DMS 273 treated with DMSO at 0.1 percent for 48 hours (cell line): ENCODE results near the gene RRAS.
"Not testable (repeated sequence)": the region's sequence is repeated elsewhere in the genome, so short reads cannot be mapped to it uniquely, and the experiment has no call there.

Experiments used
- DNase-seq: peaks from one replicate; lab custom pipeline; 2025; lab: John Stamatoyannopoulos, UW

The RRAS gene

DNA sequence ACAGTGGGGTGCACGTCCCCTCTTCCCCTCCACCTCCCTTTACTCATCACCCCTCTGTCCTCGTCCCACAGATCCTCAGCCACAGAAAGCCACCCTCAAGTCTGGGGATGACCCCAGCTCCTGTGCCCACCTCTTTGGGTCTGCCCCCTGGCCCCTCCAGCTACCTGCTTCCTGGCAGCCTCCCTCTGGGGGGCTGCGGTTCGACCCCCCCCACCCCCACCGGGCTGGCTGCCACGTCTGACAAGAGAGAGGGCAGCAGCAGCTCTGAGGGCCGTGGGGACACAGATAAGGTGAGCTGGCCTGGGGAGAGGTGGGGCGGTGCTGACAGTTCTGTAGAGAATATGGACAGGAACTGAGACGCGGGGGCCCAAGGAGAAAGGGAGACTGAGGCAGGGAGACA is 14.6 kb upstream of the RRAS start:
- DNase-seq: no peak

DNA sequence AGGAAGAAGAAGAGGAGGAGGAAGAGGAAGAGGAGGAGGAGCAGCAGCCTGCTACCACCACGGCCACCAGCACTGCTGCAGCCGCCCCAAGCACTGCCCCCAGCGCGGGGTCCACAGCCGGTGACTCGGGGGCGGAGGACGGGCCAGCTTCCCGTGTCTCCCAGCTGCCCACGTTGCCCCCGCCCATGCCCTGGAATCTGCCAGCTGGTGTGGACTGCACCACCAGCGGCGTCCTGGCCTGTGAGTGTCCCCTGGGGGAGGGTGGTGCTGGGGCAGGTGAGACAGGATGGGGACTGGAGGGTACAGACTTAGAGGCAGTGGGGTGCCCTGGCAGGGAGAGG is 13.5 kb upstream of the RRAS start:
- DNase-seq: no peak

DNA sequence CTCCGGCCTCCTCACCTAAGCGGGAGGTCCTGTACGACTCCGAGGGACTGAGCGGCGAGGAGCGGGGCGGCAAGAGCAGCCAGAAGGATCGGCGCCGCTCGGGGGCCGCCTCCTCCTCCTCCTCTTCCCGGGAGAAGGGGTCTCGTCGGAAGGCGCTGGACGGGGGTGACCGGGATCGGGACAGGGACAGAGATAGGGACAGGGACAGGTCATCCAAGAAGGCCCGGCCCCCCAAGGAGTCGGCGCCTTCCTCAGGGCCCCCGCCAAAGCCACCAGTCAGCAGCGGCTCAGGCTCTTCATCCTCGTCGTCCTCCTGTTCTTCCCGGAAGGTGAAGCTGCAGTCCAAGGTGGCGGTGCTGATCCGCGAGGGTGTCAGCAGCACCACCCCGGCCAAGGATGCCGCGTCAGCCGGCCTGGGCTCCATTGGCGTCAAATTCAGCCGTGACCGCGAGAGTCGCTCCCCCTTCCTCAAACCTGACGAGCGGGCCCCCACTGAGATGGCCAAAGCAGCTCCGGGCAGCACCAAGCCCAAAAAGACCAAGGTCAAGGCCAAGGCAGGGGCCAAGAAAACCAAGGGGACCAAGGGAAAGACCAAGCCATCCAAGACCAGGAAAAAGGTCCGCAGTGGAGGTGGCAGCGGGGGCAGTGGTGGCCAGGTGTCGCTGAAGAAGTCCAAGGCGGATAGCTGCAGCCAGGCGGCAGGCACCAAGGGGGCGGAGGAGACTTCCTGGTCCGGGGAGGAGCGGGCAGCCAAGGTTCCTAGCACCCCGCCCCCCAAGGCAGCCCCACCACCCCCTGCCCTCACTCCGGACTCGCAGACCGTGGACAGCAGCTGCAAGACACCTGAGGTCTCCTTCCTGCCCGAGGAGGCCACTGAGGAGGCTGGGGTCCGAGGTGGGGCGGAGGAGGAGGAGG is 12.9 kb upstream of the RRAS start:
- no peak for DNase-seq

DNA sequence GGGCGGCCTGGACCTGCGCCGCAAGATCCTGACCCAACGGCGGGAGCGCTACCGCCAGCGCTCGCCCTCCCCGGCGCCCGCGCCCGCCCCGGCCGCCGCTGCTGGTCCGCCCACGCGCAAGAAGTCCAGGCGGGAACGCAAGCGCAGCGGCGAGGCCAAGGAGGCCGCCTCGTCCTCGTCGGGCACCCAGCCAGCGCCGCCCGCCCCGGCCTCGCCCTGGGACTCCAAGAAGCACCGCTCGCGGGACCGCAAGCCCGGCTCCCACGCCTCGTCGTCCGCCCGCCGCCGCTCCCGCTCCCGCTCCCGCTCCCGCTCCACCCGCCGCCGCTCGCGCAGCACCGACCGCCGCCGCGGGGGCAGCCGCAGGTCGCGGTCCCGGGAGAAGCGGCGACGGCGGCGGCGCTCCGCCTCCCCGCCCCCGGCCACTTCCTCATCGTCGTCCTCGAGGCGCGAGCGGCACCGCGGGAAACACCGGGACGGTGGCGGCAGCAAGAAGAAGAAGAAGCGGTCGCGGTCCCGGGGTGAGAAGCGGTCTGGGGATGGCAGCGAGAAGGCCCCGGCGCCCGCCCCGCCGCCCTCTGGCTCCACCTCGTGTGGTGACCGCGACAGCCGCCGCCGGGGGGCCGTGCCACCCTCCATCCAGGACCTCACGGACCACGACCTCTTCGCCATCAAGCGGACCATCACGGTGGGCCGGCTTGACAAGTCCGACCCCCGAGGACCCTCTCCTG is 12.0 kb upstream of the RRAS start:
- DNase-seq: no peak

DNA sequence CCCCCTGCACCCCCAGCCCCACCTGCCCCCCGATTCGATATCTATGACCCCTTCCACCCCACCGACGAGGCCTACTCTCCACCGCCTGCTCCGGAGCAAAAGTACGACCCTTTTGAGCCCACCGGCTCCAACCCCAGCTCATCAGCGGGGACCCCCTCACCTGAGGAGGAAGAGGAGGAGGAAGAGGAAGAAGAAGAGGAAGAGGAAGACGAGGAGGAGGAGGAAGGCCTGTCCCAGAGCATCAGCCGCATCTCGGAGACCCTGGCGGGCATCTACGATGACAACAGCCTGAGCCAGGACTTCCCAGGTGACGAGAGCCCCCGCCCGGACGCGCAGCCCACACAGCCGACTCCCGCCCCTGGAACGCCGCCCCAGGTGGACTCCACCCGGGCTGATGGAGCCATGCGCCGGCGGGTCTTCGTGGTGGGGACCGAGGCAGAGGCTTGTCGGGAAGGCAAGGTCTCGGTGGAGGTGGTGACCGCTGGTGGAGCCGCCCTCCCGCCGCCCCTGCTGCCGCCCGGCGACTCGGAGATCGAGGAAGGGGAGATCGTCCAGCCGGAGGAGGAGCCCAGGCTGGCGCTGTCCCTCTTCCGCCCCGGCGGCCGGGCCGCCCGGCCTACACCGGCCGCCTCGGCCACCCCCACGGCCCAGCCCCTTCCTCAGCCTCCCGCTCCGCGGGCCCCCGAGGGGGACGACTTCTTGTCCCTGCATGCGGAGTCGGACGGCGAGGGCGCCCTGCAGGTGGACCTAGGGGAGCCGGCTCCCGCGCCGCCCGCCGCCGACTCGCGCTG is 11.3 kb upstream of the RRAS start:
- DNase-seq: no peak

DNA sequence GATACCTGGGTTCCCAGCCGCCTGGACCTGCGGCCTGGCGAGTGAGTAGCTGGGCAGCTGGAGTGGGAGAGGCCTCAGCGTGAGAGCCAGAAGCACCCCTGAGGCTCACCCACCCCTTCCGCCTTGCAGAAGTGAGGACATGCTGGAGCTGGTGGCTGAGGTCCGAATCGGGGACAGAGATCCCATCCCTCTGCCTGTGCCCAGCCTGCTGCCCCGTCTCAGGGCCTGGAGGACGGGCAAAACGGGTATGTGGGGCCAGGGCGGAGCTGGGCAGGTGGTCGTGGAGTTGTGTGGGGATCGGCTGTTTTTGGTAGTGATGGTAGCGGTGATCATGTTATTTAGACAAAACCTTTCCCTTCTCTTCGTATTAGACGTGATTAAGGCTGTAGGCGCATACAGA is 6.6 kb upstream of the RRAS start:
- DNase-seq: no peak

DNA sequence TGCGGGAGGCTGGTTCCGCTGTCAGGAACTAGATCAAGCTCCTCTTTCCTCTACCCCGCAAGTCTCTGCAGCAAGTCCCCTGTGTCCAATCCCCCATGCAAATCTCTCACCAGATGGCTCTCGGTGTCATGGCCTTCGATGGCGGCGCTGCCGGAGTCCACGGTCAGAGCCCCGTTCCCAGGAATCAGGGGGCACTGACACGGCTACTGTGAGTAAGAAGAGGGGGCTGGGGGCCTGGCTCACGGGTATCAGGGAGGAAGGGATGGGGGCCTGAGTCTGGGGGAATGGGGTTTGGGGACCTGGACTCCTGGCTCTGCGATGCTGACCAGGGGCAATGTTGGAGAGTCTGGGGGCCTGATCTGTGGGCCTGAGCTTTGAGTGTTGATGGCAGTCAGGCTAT is 6.1 kb upstream of the RRAS start:
- no peak for DNase-seq

DNA sequence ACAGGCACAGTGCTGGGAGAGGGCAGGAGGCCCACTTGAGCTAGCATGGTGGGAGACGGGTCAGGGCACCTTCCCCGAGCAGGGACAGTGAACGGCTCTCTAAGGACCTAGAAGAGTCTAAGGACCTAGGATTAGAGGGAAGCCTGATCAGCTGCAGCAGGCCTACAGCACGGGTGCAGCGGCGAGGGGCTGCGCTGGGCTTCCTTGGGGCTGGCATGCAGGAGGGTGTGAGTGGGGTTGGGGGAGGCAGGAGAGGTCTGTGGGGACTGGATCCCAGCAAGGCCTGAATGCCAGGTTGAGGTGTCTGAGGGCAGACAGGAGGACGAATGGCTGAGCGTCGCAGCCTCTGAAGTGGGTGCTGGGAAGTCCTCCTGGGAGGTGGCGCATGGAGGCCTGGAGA is 5.6 kb upstream of the RRAS start:
- DNase-seq: no peak

DNA sequence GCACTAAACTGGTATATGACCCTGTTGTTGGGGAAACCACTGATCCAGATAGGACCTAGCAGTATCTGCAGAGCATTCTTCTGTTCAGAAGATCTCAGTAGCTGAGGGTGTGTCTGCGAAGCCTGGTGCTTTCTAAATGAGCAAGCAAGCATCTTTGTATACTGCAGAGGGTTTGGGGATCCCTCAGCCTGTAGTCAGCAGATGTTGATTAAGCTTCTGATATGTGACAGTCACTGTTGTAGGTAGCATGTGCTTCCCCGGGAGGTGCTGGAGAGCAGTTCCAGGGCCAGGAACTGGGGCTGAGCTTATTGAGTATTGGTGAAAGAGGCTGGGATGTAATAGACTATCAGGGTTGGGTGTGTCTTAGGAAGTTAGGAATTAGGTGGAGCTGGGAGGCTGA is 3.5 kb upstream of the RRAS start:
- DNase-seq: no peak

DNA sequence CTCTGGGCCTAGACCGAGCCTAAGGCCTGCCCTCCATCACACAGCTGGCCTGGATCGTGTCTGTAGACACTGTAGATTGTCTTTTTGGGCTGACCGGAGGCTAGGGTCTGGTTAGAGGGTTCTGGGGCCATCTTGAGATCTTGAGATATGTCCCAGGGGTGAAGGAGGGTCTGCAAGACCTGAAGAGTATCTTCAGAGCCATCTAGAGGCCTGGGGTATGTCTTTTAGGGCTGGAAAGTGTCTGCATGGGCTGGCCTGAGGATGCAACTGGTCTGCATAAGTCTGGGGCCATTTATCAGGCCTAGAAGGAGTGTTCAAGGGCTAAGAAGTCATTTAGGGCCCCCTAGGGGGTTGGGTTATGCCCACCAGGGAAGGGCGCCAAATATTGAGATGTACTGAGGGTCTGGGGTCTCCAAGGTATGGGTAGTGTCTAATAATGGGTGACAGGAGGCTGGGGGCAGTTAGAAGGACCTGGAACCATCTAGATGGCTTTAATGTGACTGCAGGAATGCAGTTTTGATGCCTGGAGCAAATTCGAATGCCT is 2.6 kb upstream of the RRAS start:
- no peak for DNase-seq

DNA sequence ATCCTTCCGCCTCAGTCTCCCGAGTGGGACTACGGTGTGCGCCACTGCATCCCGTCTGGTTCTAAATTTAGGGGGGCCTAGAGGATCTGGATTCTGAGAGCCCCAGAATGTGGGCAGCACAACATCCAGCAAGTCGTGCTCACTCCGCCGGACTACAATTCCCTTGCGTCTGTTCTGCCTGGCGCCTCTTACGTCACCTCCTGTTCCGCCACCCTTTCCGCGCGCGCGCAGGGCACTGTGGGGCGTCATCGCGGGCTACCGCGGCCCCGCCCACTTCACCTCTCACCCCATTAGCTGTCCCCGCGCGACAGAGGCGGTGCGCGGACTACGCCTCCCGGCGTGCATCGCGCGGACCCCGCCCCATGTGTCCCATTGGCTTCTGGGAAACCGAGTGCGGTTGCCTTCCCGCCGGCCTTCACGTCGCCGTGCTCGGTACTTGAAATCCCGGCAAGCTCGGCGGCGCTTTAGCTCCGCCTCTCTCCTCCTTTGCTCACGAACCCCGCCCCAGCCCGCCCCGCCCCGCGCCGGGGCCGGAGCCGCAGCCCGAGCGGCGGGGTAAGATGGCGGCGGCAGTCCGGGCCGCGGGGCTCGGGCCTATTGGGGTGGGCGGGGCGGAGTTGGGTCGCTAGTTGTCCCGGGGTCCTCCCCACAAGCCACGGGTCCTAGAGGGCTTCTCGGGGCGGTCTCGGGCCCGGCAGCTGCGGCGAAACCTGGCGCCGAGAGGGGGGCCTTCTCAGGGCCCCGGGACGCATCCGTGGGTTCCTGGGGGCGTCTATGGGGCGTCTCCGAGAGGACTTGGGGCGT is 1.9 kb upstream of the RRAS start, which contains the start of gene SCAF1:
SCAF1 (plus strand) TSS at position 522 of the 804 bp plus-strand sequence. CDS start 2,818 bp downstream, outside the sequence.
- DNase-seq: peak; percentile 97

DNA sequence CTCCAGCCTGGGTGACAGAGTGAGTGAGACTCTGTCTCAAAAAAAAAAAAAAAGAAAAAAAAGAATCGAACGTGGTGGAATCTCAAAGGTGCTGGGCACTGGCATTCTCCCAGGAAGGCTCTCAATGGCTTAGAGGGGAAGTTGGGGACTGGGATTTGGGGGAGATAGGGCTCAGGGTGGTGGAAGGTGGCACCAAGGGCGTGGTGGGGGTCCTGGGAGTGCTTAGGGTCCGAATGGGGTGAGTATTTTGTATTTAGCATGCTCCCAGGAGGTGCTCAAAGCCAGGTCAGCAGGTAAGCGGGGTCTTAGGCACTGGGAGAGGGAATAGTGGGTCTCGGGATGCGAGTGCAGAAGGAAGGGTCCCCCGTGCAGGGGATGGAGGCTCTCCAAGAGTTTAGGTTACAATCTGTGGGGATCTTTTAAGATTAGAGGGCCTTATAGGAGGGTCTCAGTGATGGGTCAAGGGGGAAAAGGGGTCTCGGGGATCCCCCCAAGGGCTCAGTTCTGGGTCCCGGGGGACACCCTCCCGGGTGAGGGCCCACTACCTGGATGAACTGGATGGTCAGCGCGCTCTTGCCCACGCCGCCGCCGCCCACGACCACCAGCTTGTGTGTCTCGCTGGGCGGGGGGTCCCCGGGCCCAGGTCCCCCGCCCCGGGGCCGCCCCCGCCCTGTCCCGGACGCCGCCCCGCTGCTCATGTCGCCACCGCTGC is 386 bp downstream of the RRAS start:
- DNase-seq: no peak

DNA sequence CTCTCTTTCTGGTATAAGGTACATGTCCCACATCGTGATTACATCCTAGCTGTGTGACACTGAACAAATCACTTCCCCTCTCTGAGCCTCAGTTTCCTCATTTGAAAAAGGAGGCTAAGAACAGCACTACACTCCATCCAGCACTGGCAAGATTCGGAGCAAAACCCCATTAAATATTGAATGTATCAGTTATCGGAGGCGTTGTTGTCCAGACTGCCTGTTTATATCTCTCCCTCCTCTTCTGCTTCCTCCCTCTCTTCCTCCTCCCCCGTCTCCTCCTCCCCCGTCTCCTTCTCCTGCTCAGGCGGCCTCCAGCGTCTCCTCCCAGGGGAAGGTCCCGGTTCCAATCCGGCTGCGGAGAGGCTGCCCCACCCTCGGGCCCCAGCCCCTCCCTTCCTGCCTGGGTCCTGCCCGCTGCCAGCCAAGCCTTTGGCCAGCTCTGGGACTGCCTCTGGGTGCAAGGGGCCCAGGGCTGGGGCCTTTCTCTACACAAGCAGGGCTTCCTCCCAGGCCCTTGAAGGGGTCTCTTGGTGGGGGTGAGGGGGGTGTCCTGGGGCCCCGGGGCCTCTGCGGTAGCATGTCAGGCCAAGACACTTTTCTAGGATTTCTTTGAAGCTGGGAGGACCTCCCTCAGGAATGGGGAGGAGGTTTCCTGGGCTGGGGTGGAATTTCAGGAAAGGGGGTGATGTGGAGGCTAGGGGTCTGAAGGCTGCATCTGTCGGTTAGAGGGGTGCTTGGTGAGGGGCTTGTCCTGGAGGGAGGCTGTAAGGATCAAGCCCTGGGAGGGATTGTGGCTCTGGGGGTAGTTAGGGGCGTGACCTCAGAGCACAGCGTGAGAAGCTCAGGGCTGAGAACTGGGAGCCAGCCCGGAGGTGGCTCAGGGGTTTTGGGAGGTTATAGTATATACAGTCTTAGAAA is 1.9 kb downstream of the RRAS start:
- DNase-seq: no peak

DNA sequence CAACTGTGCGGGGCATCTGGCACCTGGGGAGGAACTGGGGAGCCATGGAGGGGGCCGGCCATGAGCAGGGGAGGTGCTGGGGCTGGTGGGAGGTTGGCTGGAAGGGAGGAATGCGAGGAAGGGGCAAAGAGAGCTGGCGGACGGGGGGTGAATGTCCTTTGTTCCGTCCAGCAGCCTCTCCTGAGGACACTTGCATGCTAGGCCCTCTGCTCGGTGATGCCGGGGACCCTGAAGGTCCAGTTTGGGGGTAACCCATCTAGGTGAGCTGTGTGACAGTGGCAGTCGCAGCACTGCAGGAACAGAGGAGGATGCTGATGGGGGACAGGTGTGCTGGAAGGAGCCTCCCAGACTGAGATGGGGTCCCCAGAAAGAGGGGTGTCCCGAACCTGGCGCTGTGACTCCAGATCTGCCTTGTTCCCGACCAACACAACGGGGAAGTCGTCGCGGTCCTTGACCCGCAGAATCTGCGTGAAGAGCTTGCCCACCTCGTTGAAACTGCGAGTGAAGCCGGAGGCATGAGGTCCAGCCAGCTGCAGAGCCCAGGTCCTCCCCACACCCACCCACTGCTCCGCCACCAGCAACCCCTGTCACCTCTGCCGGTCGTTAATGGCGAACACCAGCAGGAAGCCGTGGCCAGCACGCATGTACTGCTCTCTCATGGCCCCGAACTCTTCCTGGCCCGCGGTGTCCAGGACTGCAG is 3.6 kb downstream of the RRAS start:
- no peak for DNase-seq

DNA sequence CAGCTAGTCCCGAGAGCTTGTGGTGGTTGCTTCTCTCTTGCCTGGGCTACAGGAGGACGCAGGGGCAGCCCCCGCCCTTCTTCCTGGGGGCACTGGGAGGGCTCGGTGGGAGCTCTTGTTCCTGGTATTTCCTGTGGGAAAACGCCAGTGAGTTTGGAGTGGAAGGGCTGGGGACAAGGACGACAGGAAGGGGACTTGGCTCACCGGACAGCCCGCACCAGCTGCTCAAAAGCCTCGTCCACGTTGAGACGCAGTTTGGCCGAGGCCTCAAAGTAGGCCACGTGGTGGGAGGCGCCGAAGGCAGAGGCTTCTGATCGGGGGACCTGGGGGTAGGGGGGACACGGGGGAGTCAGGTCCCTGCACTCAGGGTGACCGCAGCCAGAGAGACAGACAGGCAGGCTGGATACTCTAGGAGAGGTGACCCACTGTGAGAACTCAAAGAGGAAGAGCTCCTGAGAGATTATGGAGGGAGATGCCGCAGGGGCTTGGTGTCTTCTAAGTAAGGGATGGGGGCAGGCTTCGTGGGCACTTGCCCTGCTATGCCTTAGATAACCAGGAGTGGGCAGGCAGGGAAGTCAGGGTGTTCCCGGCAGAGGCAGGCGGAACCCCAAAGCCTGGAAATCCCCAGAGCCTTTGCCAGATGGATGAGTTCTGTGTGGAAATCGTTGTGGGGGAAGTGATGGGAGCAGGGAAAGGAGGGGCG is 4.3 kb downstream of the RRAS start:
- DNase-seq: no peak

DNA sequence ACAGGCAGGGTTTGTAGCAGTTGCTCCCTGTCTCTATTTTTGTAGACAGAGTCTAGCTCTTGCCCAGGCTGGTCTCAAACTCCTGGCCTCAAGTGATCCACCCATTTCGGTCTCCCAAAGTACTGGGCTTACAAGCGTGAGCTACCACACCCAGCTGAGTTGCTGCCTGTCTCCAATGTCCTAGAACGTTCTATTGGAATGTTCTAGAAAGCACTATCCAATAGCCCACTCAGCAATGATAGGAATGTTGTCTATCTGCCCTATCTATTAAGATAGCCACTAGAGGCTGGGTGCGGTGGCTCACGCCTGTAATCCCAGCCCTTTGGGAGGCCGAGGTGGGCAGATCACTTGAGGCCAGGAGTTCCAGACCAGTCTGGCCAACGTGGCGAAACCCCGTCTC is 6.7 kb downstream of the RRAS start:
- not testable (repeated sequence) for DNase-seq

DNA sequence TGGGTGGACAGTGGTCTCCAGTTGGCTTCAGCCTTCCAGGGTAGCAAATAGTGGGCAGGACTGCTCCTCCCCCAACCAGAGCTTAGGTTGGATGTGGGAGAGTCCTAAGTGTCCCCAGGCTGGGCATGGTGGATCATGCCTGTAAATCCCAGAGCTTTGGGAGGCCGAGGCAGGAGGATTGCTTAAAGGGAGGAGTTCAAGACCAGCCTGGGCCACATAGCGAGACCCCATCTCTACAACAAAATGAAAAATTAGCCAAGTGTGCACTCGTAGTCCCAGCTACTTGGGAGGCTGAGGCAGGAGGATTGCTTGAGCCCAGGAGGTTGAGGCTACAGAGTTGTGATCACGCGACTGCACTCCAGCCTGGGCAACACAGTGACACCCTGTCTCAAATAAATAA is 7.4 kb downstream of the RRAS start:
- no peak for DNase-seq

DNA sequence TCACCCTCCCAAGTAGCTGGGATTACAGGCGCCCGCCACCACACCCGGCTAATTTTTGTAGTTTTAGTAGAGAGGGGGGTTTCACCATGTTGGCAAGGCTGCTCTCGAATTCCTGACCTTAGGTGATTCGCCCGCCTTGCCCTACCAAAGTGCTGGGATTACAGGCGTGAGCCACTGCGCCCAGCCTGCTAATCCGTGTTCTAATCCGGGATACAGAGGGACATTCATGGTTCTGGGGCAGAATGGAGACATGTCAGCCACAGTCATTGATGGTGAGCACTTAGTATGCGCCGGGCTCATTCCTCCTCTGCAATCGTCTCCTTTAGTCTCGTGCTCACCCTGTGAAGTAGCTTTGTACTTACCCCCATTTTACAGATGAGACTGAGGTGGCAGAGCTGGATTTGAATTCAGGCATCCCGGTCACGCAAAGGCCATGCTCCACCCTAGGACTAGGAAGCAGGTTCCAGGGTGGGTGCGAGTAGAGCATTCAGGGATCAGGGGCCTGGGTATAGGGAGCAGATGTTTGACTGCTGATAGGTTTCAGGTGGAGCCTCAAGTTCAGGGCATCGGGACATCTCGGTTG is 8.2 kb downstream of the RRAS start:
- no peak for DNase-seq
